DOHH2 (cell line): ENCODE measurements around the gene MYBPC1.

Experiments used
- EZH2phosphoT487 ChIP-seq: fragments of 200-600 bp; sonication (generic); IDR thresholded peaks from 2 replicates; pipeline ENCODE4 v1.6.1; 2017; ENCODE audit warnings: borderline replicate concordance, mild to moderate bottlenecking, antibody characterized with exemption, low read length, moderate library complexity, mixed read lengths
- TF ChIP-seq, protein P1 (sequence below): fragments of 200-600 bp; sonication (generic); IDR thresholded peaks from one replicate; pipeline ENCODE4 v1.5.1; 2014; ENCODE audit warnings: antibody characterized with exemption, mild to moderate bottlenecking, low read depth, low read length; ENCODE audit not compliant: poor library complexity, severe bottlenecking

DNA sequence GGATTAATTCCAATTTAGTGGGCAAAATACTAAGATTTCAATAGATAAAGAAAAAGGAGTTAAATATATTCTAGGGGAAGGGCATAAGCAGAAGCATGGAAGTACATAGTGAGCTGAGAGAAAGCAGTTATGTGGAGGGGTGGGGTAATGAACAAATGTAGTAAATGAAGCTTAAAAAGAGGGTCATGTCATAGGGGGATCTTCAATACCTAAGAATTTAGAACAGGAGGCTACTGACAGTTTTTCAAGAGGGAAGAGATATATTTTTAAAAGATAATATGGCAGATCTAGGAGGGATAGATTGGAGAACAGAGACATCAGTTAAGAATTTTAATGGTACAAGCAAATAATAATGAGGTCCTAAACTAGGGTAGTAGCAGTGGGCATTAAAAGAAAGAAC lies 135.1 kb downstream of the MYBPC1 start:
- no peak for TF ChIP-seq EZH2phosphoT487
- TF ChIP-seq, protein P1, sequence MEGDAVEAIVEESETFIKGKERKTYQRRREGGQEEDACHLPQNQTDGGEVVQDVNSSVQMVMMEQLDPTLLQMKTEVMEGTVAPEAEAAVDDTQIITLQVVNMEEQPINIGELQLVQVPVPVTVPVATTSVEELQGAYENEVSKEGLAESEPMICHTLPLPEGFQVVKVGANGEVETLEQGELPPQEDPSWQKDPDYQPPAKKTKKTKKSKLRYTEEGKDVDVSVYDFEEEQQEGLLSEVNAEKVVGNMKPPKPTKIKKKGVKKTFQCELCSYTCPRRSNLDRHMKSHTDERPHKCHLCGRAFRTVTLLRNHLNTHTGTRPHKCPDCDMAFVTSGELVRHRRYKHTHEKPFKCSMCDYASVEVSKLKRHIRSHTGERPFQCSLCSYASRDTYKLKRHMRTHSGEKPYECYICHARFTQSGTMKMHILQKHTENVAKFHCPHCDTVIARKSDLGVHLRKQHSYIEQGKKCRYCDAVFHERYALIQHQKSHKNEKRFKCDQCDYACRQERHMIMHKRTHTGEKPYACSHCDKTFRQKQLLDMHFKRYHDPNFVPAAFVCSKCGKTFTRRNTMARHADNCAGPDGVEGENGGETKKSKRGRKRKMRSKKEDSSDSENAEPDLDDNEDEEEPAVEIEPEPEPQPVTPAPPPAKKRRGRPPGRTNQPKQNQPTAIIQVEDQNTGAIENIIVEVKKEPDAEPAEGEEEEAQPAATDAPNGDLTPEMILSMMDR, result no peak
